OCI-M2 (cell line): Measurements from ENCODE around the gene SLC24A3.

ENCODE experiments used
- DNase-seq: peaks from one replicate; lab custom pipeline; 2025; ENCODE audit not compliant: unreplicated experiment; lab: John Stamatoyannopoulos, UW

SLC24A3 gene

DNA sequence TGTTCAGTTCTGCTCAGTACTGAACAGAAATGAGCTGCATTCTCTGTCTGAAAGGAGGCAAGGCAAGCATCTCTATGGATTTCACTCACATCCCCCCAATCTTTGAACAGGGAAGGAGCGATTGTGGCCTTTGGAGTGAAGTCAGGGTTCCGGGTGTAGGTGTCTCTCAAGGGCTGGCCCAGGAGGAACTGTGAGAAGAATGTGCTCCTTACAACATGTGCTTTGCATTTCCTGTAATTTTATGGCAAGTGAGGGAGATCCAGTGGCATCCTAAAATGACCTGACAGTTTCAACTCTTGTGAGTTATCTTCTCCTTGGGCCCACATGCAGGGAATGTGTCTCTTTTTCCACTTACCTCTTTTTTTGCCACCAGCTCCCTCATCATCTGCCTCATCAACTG lies 482.6 kb downstream of the SLC24A3 start:
- no peak for DNase-seq

DNA sequence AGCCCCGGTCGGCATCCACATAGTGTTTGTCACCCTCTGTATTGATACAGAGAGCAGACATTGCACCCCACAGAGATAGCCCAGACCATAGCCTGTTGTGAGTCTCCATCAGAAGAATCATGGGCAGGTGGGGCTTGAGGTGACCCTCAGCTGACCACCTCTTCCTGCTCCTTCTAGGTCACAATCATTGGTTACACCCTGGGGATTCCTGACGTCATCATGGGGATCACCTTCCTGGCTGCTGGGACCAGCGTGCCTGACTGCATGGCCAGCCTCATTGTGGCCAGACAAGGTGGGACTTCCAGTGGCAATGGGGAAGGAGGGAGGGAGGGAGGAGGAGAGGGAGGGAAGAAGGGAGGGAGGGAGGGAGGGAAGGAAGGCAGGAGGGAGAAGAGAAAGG lies 484.2 kb downstream of the SLC24A3 start:
- DNase-seq = no peak

DNA sequence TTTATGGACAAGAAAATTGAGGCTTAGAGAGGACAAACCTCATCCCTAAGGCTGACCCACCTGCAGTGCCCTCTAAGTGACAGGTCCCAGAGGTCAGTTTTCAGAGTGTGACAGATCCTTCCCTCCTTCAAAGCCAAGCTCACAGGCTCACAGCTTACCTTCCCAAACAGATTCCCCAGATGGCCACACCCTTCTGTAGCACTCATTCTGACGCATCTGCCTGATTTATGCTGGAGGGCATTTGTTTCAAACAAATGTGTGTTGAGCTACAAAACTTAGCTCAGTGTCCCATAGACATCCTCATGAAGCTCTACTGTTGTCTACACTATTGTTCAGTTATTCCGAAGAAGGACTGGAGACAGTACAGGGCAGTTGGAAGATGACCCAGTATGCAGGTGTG lies 485.0 kb downstream of the SLC24A3 start:
- no peak for DNase-seq

DNA sequence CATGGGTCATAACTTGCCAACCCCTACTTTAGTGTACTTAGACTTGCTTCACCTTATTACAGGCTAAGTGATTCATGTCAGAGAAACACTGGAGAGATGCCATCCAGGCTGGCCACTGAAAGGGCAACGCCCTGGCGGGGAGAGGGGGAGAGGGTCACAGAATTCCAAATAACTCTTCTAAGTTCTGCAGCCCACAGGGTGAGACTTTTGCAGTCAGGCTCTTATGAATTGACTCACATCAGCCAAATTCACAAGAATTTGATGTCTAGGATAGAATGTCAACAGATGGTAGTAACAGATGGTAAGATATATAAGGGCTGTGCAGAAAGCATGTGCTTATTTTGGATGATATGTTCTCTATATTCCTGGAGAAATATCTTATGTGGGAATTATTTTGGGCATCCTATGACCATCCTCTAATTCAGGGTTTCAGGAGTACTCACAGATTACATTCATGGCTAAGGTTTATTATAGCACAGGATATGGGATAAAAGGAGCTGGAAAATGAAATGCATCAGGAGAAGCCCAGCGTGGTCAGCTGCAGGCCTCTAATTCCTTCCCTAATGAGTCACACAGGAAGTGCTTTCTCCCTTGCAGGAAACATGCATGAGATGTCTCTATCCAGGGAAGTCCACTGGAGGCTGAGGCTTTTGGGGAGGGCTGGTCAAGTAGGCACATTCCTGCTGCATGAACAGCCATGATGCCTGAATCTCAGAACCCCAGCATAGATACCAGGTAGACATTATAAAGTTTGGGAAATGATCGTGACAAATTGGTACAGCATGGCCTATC lies 486.9 kb downstream of the SLC24A3 start:
- DNase-seq = no peak

DNA sequence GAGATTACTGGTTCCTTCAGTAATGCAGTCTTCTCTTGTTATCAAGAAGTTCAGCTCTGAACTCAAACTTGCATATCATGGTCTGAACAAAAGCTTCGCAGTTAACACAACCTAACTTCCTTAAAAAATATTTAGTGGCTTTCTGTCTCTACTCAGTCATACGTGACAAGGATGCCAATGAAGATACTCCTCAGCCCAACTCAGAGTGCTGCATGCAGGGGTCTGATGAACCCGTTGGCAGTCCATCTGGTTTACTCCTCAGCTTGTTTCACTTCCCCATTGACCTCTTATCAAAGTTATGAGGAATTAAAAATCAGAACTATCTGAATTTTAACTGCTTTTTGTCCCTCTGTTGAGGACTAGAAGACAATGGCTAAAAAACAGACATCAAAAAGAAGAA lies 489.0 kb downstream of the SLC24A3 start:
- no peak for DNase-seq

DNA sequence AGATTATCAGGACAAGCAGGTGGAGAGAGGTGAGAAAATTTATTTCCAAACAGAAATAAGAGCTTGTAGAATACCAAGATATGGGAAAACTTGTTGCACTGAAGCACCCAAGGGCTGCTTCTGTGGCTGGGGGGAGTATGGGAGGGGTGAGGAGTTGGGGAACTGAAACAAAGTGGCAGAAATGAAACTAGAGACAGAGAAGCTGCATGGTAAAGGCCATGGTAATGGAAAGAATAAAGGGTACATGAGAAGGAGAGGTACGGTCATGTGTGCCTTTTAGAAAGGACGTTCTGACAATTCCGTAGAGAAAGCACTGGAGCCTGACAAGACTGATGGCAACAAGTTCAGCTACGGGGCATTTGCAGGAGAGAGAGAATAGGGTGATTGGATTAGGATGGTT lies 494.0 kb downstream of the SLC24A3 start:
- no peak for DNase-seq

DNA sequence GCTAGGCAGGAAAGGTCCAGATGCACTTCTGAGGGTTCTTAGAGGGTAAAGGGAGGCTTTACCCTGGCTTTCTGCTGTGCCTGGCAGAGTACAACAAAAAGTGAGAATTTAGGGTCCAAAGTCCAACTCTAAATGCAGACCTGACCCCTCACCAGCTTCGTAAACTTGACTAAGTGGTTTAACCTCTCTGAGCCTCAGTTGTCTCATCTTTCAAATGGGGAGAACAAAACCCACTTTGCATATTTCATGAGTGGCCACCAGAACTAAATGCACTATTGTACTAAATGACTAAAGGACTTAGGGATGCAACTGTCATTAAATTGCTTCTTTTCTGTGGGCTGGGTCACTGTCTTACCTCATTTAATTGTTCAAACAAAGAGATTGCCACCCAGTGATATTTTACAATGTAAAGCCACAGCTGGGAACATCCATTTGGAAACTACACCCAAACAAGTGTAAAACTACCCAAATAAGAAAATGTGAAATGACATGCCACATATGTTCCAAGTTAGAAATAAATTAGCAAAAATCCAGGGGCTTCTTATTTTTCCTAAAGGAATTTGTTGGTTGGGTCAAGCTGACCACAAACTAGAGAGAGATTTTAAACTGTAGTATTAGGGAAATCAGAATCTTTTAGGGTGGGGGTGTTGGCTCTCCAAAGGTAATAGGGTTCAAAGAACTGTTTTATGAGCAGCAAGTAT lies 497.3 kb downstream of the SLC24A3 start:
- DNase-seq = no peak

DNA sequence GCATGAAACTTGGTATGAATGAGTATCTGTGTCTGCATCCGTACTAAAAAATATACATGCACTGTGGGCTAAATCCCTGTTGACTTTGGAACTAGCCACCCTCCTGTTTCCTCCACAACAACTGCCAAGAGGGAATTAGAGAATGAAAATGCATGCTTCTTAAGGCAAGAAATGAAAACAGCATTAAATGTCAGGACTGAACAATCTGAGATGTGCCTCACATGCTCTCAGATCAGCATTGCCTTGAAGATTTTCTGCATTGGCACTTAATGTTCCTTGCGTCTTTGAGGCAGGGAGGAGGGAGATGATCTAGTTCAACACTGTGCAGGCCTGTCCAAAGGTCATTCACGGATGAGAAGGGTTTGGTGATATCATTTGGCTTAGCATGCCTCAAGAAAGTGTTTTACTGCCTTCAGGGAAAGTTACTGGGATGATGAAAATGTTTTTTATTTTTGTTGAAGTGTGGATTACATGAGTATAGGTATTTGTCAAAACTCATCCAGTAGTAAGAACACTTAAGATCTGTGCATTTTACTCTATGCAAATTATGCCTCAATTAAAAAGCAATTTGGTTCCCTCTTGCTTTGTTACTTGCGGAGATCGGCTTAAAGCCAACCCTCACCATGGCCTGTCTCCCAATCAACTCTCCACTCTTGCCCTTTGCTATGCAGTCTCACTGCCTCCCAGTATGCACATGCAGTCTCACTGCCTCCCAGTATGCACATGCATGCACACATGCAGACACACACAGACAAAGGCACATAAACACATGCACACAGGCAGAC lies 498.1 kb downstream of the SLC24A3 start:
- no peak for DNase-seq

DNA sequence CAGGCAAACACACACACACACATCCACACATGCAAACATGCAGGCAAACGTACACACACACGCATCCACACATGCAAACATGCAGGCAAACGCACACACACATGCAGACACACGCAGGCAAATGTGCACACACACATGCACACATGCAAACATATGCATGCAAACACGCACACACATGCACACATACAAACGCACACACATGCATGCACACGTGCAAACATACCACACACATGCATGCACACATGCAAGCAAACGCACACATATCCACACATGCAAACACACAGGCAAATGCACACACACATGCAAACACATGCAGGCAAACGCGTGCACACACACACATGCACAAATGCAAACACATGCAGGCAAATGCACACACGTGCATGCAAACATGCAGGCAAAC lies 498.7 kb downstream of the SLC24A3 start:
- no peak for DNase-seq

DNA sequence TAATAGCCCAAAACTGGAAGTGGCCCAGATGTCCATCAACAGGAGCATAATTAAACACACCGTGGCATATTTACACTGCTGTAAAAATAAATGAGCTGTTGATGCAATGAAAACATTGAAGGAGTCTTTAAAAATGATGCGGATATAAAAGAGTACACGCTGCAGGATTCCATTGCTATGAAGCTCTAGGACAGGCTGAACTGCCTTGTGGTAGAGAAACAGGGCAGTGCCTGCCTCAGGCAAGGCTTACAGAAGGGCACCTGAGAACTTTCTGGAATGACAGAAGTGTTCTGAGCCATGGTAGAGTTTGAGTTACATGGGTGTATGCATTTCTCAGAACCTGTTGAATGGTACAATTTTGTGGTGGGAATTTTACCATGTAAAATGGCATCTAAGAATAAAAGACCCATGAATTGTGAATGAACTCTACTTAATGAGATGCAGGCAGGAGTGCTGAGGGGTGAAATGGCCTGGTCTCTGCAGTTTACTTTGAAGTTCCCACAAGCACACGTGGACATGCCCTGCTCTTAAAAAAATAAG lies 500.3 kb downstream of the SLC24A3 start:
- no peak for DNase-seq

DNA sequence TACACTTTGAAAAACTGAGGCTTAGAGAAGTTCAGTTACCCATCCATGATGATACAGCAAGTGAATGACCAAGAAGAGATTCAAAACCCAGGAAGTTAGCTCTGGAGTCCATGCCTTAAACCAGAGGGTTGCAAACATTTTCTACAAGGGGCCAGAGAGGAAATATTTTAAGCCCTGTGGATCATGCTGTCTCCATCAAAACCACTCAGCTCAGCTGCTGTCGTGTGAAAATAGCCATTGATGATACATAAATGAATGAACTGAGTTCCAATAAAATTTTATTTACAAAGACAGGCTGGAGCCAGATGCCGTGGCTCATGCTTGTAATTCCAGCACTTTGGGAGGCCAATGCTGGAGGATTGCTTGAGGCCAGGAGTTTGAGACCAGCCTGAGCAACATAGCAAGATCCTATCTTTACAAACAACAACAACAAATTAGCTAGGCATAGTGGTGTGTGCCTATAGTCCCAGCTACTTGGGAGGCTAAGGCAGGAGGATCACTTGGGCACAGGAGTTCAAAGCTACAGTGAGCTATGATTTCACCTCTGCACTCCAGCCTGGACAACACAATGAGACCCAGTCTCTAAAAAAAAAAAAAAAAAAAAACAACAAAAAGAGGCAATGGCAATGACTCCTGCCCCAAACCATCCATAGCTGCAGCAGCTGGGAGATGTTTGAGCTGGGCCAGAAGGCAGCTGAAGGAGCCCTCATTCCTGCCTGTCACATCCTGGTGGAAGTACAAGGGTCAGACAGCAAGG lies 501.6 kb downstream of the SLC24A3 start:
- DNase-seq = no peak

DNA sequence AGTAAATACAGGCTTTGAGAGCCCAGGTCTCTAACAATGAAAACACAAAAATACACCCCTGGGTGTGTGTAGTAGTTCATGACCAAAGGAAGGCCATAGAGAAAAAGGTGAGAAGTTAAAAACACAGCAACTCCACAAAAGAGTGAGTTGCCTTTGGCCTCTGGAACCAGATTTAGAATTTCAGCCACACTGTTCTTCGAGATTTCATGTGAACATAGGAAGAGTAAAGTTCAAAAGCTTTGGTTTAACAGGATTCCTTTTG lies 502.1 kb downstream of the SLC24A3 start:
- no peak for DNase-seq

DNA sequence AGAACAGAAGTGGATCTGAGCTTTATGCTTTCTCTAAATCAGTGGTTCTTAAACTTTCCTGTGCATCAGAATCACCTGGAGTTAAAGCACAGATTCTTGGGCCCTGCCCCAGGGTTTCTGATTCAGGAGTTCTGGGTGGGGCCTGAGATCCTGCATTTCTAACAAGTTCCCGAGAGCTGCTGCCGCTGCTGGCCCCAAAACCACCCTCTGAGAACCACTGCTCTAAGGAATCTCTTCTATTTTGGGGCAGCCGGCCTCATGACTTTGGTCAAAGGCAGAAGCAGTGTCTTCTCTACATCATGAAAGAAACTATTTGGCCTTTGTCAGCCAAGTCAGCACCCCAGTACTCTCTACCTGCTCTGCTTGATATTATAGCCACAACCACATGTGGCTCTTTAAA lies 503.5 kb downstream of the SLC24A3 start:
- DNase-seq = no peak

DNA sequence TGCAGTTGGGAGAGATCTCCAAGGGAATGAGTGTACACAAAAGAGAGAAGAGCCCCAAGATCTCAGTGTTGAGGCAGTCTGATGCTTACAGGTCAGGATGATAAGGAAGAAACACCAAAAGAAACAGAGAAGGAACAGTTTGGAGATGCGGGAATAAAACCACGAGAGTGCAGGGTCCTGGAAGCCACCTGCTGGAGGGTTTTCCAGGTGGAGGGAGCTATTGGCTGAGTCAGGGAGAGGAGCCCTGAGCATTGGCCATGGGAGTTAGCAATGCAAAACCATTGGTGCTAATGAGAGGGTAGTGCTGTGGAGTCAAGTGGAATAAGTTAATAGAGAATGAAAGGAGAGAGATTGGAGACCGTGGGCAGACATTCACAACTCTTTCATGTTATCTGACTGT lies 506.4 kb downstream of the SLC24A3 start:
- DNase-seq = no peak

DNA sequence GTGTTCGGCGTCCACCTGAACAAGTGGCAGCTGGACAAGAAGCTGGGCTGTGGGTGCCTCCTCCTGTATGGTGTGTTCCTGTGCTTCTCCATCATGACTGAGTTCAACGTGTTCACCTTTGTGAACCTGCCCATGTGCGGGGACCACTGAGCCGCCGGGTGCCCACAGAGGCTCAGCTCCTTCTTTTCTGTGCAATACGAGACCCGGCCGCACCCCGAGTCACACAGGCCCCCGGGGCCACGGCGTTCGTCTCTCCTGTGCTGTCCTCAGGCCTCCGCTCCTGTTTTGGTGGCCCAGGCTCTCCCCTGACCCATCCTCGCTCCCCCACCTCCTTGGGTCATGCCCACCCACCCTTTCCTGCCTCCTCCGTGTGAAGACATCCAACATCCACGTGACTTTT lies 508.5 kb downstream of the SLC24A3 start:
- no peak for DNase-seq

DNA sequence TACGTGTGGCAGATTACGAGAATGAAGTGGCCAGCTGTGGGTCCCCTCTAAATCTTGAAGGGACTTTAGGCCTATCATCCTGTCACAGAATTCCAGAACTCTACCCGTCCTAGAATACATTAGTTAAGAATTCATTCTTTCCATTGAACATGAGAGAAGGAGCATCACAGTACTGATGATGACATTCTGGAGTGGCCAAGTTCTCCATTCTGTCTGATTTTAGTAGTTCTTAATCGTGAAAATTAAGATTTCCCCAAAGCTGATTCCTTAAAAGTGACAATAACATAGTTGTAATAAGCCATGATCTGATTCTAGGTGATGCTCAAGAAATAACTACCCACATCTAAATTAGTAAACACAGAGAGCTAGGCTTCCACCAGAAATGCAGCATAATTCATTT lies 510.6 kb downstream of the SLC24A3 start:
- DNase-seq = no peak

DNA sequence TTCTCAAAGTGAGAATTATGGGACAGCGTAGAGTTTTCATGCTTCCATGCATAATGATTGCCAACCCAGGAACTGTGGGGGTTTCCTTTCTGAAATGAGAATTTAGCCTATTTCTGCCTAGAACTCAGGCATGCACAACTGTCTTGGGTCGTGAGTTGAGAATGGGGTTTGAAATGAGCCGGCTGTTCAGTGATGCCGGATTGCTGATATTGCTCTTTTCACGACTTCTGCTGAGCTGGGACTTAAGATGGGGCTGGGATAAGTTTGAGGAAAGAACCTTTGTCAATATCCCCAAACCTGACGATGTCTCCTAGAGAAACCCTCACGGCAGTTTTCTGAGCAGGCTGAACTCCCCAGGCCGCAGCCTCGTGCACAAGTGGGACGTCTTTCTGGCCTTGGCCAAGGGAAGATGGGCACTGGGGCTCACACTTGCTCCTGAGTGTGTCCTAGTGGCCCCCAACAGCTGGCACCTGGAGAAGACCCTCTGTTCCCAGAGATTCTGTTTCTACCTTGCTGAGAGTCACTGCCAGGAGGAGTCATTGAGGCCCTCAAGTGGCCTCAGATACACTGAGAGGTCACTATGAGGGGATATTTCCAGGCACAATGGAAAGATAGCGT lies 511.5 kb downstream of the SLC24A3 start:
- DNase-seq = no peak

DNA sequence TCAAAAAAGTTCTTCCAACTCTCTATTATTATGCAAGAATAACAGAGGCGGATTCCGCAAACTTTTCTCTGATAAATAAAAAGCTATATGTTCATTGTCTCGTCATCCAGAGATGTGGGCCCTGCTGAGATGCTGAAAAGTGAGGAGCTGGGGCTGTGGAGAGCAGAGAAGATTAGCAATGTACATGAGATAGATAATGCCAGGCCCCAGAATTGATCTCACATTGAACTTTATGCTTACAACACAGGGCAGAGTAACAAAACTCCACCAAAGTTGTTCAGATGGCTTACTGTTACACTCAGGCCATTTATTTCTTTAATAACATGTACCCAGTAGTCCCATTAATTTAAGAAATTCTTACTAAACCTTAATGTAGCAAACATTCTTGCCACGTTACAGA lies 512.9 kb downstream of the SLC24A3 start:
- no peak for DNase-seq

DNA sequence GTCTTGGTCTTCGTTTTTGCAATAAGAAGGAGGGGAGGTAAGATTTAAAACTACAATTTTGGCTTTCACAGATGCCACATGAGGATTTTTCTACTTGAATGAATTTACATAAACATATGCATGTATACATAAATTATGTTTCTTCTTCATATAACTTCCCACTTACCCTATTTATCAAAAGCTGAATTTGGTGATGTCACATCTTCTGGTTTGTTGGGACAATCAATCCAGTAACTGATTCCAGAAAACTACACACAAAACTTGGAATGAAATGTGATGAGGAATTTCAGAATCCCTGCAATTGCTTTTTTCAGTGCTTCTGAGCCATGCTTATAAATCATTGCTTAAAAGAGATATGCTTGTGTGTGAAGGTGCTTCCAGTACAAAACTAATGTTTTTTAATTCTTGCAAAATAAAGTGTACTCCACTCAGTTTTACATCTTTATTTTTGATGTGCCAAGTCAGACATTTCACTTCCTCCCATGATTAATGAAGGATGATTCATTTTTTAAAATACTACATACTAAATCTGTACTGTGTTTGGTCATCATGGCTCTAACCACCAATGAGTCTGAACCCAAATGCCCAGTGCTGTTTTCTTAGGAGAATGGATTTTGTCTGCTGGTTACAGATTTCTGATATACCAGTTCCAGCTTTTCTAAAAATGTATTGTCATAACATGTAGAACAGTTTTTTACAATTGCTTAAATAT lies 513.5 kb downstream of the SLC24A3 start:
- DNase-seq = no peak

DNA sequence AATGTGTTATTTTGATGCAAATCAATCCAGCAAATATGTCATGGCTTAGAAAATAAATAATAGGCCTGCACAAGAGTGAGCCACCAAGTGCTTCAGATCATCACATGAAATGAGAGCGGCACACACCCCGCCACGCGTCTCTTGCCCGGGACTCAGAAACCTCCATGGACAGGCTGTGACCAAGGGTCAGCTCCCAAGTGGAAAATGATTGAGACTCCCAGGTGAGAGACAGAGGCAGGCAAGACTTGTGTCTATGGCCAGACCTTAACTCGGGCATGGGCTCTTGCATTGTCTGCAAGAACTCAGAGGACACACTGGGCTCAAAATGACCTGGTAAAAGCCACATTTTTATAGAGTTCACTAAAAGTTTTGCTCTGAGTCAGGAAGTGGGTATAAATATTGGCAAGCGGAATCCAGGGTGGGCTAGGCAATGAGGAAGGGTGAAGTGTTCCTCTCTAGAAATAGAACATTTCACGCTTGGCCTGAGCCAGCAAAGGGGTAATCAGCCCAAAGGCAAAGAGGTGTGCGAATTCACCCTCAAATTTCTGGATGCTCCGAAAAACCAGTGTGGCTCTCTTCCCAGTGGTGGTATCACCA lies 514.9 kb downstream of the SLC24A3 start:
- no peak for DNase-seq
